ENCODE measurements around the gene LRRN4CL.
"Not testable (repeated sequence)": the region's sequence is repeated elsewhere in the genome, so short reads cannot be mapped to it uniquely, and the experiment has no call there.

Gene LRRN4CL

GRCh38 chr11:62676698-62677097 is 12.6 kb downstream of the LRRN4CL start:
- H3K4me3 ChIP-seq (ENCODE audit: low read depth, low read length), result no peak overlapping the region
- TF ChIP-seq CTCF (IDR thresholded peaks at IDR 0.05; ENCODE audit: low read depth, low read length, missing control alignments), result no peak
- no peak for DNase-seq (ENCODE audit: low read depth)

- not testable (repeated sequence) for DNase-seq (ENCODE audit: low read depth); H3K4me3 ChIP-seq (ENCODE audit: low read depth, low read length)
Observed at GRCh38 chr11:62675415-62675814, 13.9 kb downstream of the LRRN4CL start.

- H3K4me3 ChIP-seq (ENCODE audit: low read depth, low read length), result no peak overlapping the region
- no peak for DNase-seq (ENCODE audit: low read depth)
- no peak for TF ChIP-seq CTCF (IDR thresholded peaks at IDR 0.05; ENCODE audit: low read depth, low read length, missing control alignments)
Observed at GRCh38 chr11:62673196-62673525, 16.2 kb downstream of the LRRN4CL start.

- no peak for TF ChIP-seq CTCF (IDR thresholded peaks at IDR 0.05; ENCODE audit: low read depth, low read length, missing control alignments)
- peak; percentile 76 for DNase-seq (ENCODE audit: low read depth)
- H3K4me3 ChIP-seq (ENCODE audit: low read depth, low read length), result peak within 1 kb of the TSS; percentile 88
Observed at GRCh38 chr11:62671608-62672389, 17.5 kb downstream of the LRRN4CL start, which contains the start of the genes LBHD1 and UQCC3. Gene LBHD1, minus strand, starts transcription at chr11:62672267. Its CDS starts 2,236 bp downstream, at chr11:62670031. Gene UQCC3, plus strand, starts transcription at chr11:62671673. Its CDS starts 73 bp downstream, at chr11:62671746.

GRCh38 chr11:62671236-62671607 is 18.1 kb downstream of the LRRN4CL start:
- H3K4me3 ChIP-seq (ENCODE audit: low read depth, low read length), result peak overlapping the region; percentile 88
- no peak for TF ChIP-seq CTCF (IDR thresholded peaks at IDR 0.05; ENCODE audit: low read depth, low read length, missing control alignments)
- no peak for DNase-seq (ENCODE audit: low read depth)

GRCh38 chr11:62669420-62670161 is 19.7 kb downstream of the LRRN4CL start:
- TF ChIP-seq CTCF (IDR thresholded peaks at IDR 0.05; ENCODE audit: low read depth, low read length, missing control alignments), result no peak
- no peak overlapping the region for H3K4me3 ChIP-seq (ENCODE audit: low read depth, low read length)
- DNase-seq (ENCODE audit: low read depth), result no peak

- H3K4me3 ChIP-seq (ENCODE audit: low read depth, low read length), result peak overlapping the region; percentile 69; the same call in 1 of the 2 replicates
- no peak for DNase-seq (ENCODE audit: low read depth)
- TF ChIP-seq CTCF (IDR thresholded peaks at IDR 0.05; ENCODE audit: low read depth, low read length, missing control alignments), result no peak
Observed at GRCh38 chr11:62667460-62667859, 21.9 kb downstream of the LRRN4CL start.
